AG04449 (cell line): Measurements from ENCODE around the gene AMPH.
A peak's percentile ranks its signal among the peaks of the same experiment; 100 is the strongest.

Source experiments
- CTCF ChIA-PET: fragments of 350-600 bp; formaldehyde crosslinking; extraction: SDS; loops from one replicate; lab custom pipeline; 2021; ENCODE audit warnings: antibody characterized with exemption; lab: Yijun Ruan, JAX
- POLR2A ChIA-PET: fragments of 400-600, 350-600 bp; formaldehyde crosslinking; extraction: SDS; loops from one replicate; lab custom pipeline; 2020; ENCODE audit warnings: antibody characterized with exemption, inconsistent platforms; lab: Yijun Ruan, JAX
- DNase-seq: peaks from one replicate; pipeline ENCODE4 v3.0.0-alpha.2; 2010; ENCODE audit warnings: low read depth, low spot score
- H3K4me3 ChIP-seq: 2 replicates; pipeline ENCODE4 v1.5.1; 2011; ENCODE audit warnings: low read depth, mild to moderate bottlenecking, control low read depth, low read length
- TF ChIP-seq, protein P1 (sequence below): IDR thresholded peaks from one replicate; pipeline ENCODE4 v1.5.1; 2011; ENCODE audit warnings: mild to moderate bottlenecking, moderate library complexity, low read length, control low read depth, inconsistent platforms; ENCODE audit not compliant: insufficient read depth; ENCODE audit errors: missing control alignments

AMPH gene

DNA sequence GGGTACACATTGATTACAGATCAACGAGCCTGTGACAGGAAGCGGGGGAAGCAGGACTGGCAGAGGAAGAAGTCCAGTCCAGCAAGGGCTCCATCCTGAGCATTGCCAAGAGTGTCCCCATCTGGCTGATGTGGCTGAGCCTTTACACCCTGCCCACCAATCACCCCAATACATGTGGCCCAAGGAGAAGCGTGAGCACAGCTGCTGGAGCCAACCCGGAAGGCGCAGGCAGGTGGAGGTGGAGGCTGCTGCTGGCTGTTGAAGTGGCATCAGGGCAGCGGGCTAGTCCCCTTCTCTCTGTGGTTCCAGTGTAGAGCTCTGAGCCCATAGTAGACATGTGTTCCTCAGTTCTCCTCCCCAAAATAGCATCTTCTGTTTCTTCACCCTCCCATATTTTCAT is 6.8 kb upstream of the AMPH start:
- POLR2A ChIA-PET: no interaction called here
- DNase-seq: no peak
- CTCF ChIA-PET: no interaction called here
- H3K4me3 ChIP-seq: no peak overlapping the region
- TF ChIP-seq, protein P1, sequence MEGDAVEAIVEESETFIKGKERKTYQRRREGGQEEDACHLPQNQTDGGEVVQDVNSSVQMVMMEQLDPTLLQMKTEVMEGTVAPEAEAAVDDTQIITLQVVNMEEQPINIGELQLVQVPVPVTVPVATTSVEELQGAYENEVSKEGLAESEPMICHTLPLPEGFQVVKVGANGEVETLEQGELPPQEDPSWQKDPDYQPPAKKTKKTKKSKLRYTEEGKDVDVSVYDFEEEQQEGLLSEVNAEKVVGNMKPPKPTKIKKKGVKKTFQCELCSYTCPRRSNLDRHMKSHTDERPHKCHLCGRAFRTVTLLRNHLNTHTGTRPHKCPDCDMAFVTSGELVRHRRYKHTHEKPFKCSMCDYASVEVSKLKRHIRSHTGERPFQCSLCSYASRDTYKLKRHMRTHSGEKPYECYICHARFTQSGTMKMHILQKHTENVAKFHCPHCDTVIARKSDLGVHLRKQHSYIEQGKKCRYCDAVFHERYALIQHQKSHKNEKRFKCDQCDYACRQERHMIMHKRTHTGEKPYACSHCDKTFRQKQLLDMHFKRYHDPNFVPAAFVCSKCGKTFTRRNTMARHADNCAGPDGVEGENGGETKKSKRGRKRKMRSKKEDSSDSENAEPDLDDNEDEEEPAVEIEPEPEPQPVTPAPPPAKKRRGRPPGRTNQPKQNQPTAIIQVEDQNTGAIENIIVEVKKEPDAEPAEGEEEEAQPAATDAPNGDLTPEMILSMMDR: no peak

DNA sequence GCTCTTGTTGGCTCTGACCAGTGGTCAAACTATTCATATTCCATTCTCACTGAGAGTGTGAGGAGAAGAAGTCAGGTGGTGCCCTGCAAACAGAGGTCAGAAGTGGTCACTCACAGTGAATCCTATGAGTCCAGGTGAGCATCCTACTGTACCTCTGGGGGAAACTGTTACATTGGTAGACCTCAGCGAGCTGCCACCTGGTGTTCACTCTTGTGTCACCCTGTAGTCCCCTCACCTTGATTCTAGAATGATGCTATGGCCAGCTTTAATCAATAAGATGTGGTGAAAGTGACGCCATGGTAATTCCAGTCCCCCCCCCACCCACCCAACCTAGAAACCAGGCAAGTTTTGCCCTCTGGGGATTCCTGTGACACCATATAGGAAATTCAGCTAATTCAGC is 1.2 kb upstream of the AMPH start:
- no peak overlapping the region for H3K4me3 ChIP-seq
- POLR2A ChIA-PET: no interaction called here
- TF ChIP-seq, protein P1: no peak
- CTCF ChIA-PET: interaction anchor here (1.7 to 2.0 kb wide), 2 partner anchors 27 to 180 kb away, joined by 8 to 16 read pairs; no protein-coding TSS in a partner anchor
- DNase-seq: no peak

DNA sequence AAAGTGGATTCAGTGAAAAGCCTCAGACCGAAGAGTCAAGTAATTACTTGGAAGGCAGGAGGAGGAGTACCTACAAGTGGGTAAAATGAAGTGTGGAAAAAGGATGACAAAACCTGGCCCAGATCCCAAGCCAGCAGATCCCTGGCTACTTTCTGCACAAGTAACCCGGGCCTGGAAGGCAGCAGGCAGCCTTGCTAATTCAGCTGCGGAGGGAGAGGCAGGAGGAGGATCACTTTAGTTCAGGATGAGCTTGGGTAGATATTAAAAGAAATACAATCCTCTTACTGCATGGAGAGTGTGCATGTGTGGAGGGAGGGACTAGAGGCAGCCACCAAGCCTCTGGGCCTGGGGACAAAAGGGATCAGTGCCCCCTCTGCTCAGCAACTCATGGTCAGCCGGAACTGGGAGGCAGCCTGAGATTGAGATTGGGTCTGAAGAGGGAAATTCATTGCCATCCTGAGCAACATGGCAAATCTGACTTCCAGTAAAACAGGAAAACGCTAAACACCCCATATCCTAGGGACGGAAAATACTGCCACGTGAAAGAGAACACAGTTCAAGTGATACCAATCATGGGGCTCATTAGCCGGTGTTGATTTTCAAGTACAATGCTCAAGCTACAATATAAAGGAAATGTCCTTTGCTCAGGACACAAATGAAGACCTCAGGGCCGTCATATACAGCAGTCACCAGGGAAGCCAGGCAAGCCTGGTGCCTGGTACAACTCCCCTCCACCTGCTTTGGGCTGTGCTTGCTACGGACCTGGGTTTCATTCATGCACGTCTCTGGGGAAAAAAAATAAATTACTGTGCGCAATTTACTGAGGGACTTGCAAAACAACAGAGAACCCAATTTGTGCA is 1.3 kb downstream of the AMPH start:
- POLR2A ChIA-PET: no interaction called here
- TF ChIP-seq, protein P1: no peak
- DNase-seq: no peak
- CTCF ChIA-PET: interaction anchor here (1.0 to 2.0 kb wide), 4 partner anchors 22 to 231 kb away, joined by 3 to 8 read pairs (median 6); no protein-coding TSS in a partner anchor
- peak overlapping the region; percentile 63 for H3K4me3 ChIP-seq

DNA sequence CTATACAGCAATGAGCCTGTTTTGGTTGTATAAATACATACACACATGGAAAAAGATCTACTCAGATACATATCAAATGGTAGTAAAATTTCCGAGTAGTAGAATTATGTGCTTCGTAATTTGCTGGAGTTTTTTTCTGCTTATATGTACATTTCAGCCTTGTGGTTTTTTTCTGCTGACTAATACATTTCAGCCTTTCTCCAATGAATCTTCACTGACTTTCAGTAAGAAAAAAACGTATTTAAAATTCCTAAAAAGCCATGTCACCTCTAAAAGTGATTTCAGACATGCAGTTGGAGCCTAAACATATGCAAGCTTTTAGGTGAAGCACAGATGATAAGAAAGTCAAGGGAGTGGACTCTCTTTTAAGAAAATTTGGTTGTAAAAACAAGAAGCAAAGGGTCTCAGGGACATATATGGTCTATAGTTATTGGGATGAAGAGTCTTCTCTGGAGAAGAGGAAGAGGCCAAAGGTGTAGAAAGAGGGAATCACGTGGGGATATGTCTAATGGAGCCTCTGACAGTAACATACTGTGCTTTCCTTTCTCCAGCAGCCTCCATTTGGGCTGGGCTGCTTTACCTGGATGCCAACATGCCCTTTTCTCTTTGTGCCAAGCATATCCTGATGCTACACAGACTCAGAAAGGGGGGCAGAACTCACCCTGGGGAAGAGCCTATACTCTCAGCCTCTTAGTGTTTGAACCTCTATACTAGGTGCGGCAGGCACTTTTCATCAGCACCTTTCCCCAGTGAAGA is 2.4 kb downstream of the AMPH start:
- peak; percentile 52 for DNase-seq
- H3K4me3 ChIP-seq: peak overlapping the region; percentile 12
- ChIA-PET POLR2A (no interaction called here), CTCF (interaction anchor here (1.9 kb wide), 1 partner anchor 21 kb away, joined by 4 read pairs; no protein-coding TSS in a partner anchor)
- TF ChIP-seq, protein P1: no peak

DNA sequence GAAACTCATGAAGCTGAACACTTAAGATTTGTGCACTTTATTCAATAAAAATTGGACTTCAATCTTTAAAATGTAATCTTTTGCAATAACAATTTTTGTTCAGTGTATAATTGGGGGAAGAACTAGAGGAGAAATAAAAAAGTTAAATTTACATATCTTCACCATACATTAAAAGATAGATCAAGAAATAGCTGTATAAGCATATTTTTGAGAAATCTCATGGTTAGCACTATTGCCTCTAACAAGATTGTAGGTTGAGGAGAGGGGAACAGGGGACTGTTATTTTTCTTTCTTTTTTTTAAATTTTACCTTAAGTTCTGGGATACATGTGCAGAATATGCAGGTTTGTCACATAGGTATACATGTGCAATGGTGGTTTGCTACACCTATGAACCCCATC is 5.3 kb downstream of the AMPH start:
- TF ChIP-seq, protein P1: no peak
- no peak for DNase-seq
- H3K4me3 ChIP-seq: no peak overlapping the region
- ChIA-PET POLR2A (no interaction called here), CTCF (no interaction called here)

DNA sequence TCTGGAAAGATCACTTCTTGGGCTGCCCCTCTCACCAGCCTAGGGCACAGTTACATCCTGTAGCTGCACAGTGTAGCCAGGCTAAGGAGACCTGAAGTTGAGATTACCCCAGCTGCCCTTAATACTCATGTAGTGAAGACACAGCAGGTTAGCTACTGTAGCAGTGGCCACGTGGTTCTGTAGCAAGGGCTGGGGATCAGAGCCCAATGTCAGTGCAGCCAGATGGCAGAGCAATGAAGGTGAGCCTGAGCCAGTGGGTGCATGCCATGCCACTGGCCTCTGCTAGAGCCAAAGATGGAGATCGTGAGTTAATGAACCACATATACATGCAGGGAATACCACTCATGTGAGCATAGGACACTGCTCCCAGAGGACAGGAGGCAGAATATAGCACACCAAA is 15.5 kb downstream of the AMPH start:
- H3K4me3 ChIP-seq: no peak overlapping the region
- ChIA-PET CTCF (no interaction called here), POLR2A (no interaction called here)
- TF ChIP-seq, protein P1: no peak
- no peak for DNase-seq
